Brain microvascular endothelial cell (primary cell): Measurements from ENCODE around the gene HNRNPL.

ENCODE experiments used
- DNase-seq: peaks from one replicate; pipeline ENCODE4 v3.0.0-alpha.2; 2020
- H3K27ac ChIP-seq: fragments of 250-450 bp; sonication (Bioruptor Pico); 2 replicates; pipeline ENCODE4 v1.5.1; 2020; ENCODE audit warnings: mild to moderate bottlenecking, moderate library complexity
- H3K27me3 ChIP-seq: fragments of 250-450 bp; sonication (Bioruptor Pico); replicated peaks from 2 replicates; pipeline ENCODE4 v1.5.1; 2020; ENCODE audit warnings: mild to moderate bottlenecking
- H3K36me3 ChIP-seq: fragments of 250-450 bp; sonication (Bioruptor Pico); replicated peaks from 2 replicates; pipeline ENCODE4 v1.5.1; 2020; ENCODE audit warnings: mild to moderate bottlenecking
- H3K4me3 ChIP-seq: 2 replicates; pipeline ENCODE4 v1.5.1; 2011; ENCODE audit warnings: low read depth, mild to moderate bottlenecking, control low read depth, low read length, moderate library complexity
- in situ Hi-C: cut with HindIII; loops from 2 replicates; pipeline ENCODE4 v1.10.0; 2017; ENCODE audit warnings: low sequenced_read_pairs, low pct_ligation_motif_present
- TF ChIP-seq, protein P1 (sequence below): IDR thresholded peaks from 2 replicates; pipeline ENCODE4 v1.5.1; 2011; ENCODE audit warnings: low read depth, mild to moderate bottlenecking, moderate library complexity, low read length, control low read depth, inconsistent platforms; ENCODE audit errors: missing control alignments

The HNRNPL gene

DNA sequence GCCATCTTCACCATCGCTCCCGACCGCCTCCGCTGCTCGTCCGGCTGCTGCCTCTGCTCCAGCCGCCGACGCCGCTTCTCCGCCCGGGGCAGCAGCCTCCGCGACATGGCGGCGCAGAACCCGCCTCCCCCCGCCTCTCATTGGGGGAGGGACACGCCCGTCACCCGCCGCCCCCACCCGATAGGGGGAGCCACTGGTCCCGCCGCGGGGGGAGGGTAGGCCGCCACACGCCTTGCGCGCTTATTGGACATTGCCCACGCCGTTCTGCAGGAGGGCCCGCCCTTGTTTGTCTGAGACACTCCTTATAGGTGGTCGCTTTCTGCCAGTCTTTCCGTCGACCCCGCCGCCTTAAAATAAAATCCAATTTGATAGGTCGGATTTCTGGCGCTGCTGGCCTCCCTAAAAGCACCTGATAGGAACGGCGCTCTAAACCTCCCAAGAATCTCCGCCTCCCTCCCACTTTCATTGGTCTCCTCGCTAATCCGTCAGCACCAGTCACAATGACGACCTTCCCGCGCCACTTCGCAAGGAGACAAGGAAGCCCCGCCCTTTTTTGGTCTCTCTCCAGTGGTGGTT lies at the start of gene HNRNPL:
HNRNPL (minus strand) TSS at position 127 of the 576 bp plus-strand sequence; CDS start at position 107, 20 bp downstream.
- Histone ChIP-seq H3K27me3 (no peaks in the 10 kb centered on the region), H3K36me3 (peaks cover 31% of the 10 kb centered on the region), H3K4me3 (peak within 1 kb of the TSS; percentile 70), H3K27ac (peak within 1 kb of the TSS; percentile 100)
- DNase-seq: peak; percentile 100
- in situ Hi-C loops: no loop called here
- TF ChIP-seq, protein P1, sequence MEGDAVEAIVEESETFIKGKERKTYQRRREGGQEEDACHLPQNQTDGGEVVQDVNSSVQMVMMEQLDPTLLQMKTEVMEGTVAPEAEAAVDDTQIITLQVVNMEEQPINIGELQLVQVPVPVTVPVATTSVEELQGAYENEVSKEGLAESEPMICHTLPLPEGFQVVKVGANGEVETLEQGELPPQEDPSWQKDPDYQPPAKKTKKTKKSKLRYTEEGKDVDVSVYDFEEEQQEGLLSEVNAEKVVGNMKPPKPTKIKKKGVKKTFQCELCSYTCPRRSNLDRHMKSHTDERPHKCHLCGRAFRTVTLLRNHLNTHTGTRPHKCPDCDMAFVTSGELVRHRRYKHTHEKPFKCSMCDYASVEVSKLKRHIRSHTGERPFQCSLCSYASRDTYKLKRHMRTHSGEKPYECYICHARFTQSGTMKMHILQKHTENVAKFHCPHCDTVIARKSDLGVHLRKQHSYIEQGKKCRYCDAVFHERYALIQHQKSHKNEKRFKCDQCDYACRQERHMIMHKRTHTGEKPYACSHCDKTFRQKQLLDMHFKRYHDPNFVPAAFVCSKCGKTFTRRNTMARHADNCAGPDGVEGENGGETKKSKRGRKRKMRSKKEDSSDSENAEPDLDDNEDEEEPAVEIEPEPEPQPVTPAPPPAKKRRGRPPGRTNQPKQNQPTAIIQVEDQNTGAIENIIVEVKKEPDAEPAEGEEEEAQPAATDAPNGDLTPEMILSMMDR: peak; percentile 55

DNA sequence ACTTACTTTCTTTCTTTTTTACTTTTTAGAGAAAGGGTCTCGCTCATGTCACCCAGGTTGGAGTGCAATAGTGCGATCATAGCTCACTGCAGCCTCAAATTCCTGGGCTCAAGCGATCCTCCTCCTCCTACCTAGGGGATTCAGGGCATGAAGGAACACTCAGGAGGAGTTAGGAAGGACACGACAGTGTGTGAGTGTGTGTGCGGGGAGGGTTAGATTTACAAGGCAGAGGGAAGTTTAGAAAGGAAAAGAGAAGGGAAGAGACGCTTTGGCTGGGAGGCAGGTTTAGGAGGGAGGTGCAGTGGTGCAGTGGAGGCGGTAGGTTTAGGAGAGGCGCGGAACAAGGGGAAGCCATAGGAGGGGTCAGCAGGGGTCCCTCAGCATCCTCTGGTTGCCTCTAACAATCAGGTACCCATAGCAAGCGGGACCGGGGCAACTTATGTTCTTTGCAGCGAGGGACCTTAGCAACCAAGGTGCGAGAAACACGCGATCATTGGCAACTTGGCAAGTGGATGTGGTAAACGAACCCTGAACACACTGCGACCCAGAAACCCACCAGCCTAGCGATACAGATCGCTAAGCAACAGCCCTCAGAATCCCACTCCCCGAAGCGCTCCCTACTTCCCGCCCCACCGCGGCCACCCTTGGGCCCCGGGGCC lies 49.1 kb upstream of the HNRNPL start:
- DNase-seq: peak; percentile 11
- TF ChIP-seq, protein P1: no peak
- in situ Hi-C loops: no loop called here

DNA sequence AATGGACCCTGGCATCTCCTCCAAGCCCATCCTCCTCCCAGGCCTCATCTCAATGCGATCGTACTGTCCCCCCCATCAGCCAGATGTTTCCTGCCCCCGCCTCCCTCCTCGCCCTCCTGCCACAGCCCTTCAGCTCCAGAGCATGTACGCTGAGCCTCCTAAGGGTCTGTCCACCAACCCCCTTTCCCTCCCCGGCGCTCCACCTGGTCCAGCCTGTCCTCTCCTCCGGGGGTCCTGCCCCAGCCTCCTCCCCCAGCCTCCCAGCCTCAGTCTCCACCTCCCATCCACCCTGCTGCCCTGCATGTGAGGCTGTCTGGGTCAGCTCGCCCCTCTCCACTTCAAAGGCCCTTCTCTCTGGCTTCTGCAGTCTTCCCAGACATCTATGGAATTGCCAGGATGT lies 45.2 kb upstream of the HNRNPL start:
- no peak for DNase-seq
- Histone ChIP-seq H3K27me3 (no peaks in the 10 kb centered on the region), H3K27ac (no peak overlapping the region), H3K36me3 (no peaks in the 10 kb centered on the region), H3K4me3 (no peak overlapping the region)
- TF ChIP-seq, protein P1: no peak
- in situ Hi-C loops: no loop called here

More for the DNA sequence above, 49.1 kb upstream of the HNRNPL start:
- peak overlapping the region; percentile 92 for H3K4me3 ChIP-seq
- H3K27me3 ChIP-seq: no peaks in the 10 kb centered on the region
- H3K36me3 ChIP-seq: no peaks in the 10 kb centered on the region
- H3K27ac ChIP-seq: peak overlapping the region; percentile 71

DNA sequence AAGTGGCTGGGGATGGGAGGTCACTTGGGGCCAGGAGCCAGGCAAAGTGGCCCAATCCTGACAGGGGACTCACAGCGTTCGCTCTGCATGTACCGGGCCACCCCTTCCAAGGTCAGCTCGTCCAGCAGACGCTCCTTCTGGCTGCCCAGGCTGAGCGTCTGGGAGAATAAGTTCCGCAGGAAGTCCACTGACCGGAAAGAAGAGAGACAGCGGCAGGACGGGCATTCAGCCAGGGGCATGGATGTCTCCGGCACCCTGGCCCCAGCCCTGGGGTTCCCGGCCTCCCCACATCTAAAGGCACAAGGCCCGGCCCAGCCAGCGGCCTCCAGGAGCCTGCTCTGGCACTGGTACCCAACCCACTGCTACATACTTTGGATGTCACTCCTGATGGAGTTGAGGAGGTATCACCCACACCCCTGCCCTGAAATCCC lies 43.6 kb upstream of the HNRNPL start:
- Histone ChIP-seq H3K27me3 (no peaks in the 10 kb centered on the region), H3K4me3 (no peak overlapping the region), H3K27ac (no peak overlapping the region), H3K36me3 (peaks cover 13% of the 10 kb centered on the region)
- no peak for DNase-seq
- in situ Hi-C loops: no loop called here
- TF ChIP-seq, protein P1: no peak

DNA sequence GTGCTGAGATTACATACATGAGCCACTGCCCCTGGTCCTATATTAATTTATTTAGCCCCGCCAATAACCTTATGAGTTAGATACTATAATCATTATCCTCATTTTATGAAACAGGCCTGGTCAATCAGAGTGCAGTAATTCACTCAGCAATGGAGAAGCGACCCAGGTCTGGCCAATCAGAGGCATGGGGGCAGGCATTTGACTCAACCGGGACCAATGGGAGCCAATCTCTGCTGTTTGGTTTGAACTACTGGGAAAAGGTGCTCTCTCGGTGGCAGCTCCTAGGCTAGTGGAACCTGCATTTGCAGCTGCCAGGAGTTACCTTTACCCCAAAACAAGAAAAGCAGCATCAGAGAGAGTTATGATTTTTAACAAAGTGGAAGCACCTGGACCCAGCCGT lies 43.1 kb upstream of the HNRNPL start:
- no peak for DNase-seq
- TF ChIP-seq, protein P1: no peak
- Histone ChIP-seq H3K4me3 (no peak overlapping the region), H3K36me3 (peaks cover 14% of the 10 kb centered on the region), H3K27me3 (no peaks in the 10 kb centered on the region), H3K27ac (no peak overlapping the region)
- in situ Hi-C loops: no loop called here
